Embryonic facial prominence (tissue), 1 donor: ENCODE data around the gene DNAH14.
"Not testable (repeated sequence)": the region's sequence is repeated elsewhere in the genome, so short reads cannot be mapped to it uniquely, and the experiment has no call there.

Source experiments
- DNase-seq: peaks from one replicate; pipeline ENCODE4 v3.0.0-alpha.2; 2016; ENCODE audit errors: extremely low spot score

DNAH14 gene

DNA sequence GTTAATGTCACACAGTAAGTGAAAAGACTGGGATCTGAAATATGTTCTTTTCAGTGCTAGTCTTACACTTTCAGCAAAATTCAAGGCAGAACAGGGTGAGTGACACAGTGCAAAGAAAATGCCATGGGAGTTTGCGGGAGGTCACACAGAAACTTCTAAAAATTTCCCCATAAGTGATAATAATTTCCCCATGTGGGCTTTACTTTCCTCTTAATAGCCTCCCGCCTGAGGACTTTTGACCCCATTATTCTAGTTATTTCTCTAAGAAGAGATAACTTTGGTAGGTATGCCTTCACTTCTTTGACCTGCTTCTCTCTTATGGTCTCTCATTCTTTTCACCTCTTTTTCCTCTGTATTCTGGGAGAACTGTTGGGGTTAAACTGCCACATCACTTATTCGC, 8.1 kb upstream of the DNAH14 start:
- no peak for DNase-seq

DNA sequence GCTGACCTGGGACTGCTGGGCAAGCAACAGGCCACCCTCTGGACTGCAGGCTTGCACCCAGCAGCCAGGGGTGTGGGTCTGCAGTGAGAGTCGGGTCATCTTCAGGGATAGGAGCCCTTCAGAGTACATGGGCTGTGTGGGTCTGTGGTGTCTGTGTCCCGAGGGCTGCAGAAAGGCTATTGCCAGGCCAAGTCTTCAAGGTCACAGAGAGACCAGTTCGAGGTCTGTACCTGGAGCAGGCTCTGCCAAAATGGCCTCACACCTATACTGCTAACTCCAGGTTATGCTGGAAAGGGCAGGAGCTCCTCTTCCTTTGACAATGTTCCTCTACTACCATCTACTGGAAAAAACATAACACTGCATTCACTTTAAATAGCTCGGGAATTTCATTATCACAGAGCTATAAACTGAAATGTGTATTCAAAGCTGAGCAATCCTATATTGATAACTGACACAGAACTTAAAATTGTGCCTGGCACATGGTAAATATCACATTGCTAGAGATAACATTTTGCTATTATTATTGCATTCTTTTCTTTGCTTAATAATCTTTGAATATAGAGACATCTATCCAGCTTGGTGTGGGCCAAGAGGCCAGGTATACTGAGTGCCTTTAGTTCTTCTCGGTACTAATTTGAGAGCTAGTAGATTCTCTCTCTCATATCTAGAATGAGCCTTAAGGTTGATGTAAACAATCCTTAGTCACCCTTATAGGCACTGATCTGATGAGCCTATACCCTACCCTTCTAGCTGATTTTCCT, 6.9 kb upstream of the DNAH14 start:
- DNase-seq: no peak

DNA sequence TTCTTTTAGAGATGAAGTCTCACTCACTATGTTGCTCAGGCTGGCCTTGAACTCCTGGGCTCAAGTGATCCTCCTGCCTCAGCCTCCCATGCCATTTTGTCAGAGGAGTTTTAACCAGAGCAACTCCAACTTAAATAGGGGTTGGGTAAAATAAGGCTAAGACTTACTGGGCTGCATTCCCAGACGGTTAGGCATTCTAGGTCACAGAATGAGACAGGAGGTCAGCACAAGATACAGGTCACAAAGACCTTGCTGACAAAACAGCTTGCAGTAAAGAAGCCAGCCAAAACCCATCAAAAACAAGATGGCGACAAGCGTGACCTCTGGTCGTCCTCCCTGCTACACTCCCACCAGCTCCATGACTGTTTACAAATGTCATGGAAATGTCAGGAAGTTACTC, 5.7 kb upstream of the DNAH14 start:
- DNase-seq: no peak

DNA sequence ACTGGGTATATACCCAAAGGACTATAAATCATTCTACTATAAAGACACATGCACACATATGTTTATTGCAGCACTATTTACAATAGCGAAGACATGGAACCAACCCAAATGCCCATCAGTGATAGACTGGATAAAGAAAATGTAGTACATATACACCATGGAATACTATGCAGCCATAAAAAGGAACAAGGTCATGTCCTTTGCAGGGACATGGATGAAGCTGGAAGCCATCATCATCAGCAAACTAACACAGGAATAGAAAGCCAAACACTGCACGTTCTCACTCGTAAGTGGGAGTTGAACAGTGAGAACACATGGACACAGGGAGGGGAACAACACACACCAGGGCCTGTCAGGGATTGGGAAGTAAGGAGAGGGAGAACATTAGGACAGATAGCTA, 1.8 kb upstream of the DNAH14 start:
- not testable (repeated sequence) for DNase-seq

DNA sequence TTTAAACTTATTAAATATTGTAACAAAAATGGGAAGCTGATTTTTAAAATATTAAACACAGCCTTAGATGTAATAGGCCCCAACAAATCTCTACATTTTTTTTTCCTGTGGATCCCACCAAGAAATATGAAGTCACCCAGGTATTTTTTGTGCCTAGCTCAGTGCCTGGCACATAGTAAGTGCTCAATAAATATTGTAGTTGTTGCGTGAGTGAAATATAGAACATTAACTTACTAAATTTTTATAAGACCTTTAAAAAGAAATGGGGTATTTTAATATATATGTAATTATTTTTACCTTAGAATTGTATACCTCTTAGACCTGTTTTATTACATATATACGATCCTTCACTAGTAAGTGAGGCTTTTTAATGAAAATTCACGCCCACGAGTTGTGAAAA, 569 bp upstream of the DNAH14 start:
- no peak for DNase-seq

DNA sequence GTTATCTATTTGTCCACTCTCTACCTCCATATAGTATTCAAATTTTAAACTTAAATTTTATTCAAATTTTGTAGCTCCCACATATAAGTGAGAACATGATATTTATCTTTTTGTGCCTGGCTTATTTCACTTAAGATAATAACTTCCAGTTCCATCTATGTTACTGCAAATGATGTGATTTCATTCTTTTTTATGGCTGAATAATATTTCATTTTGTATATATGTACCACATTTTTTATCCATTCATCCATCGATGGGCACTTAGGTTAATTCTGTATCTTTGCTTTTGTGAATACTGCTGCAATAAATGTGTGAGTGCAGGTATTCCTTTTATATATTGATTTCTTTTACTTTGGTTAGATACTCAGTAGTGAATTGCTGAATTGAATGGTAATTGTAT, 2.1 kb downstream of the DNAH14 start:
- no peak for DNase-seq

DNA sequence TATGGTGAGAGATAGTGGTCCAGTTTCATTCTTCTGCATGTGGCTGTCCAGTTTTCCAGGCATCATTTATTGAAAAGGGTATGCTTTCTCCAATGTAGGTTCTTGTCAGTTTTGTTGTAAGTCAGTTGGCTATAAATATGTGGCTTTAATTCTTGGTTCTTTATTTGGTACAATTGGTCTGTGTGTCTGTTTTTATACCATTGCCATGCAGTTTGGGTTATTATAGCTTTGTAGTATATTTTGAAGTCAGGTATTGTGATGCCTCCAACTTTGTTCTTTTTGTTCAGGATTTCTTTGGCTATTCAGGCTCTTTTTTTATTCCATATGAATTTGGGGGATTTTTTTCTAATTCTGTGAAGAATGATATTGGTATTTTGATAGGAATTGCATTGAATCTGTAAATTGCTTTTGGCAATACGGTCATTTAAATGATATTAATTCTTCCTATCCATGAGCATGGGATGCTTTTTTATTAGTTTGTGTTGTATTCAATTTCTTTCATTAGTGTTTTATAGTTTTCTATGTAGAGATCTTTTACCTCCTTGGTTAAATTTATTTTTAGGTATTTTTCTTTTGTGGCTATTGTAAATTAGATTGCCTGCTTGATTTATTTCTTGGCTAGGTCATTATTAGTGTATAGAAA, 3.3 kb downstream of the DNAH14 start:
- no peak for DNase-seq

DNA sequence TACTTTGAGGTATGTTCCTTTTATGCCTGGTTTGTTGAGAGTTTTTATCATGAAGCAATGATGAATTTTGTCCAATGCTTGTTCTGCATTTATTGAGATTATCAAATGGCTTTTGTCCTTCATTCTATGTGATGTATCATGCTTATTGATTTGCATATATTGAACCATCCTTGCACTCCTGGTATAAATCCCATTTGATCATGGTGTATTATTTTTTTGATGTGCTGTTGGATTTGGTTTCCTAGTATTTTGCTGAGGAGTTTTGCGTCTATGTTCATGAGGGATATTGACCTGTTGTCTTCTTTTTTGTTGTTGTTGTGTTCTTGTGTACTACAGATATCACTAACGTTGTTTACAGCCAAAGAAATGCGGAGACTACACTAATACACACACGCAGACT, 4.1 kb downstream of the DNAH14 start:
- DNase-seq: no peak

DNA sequence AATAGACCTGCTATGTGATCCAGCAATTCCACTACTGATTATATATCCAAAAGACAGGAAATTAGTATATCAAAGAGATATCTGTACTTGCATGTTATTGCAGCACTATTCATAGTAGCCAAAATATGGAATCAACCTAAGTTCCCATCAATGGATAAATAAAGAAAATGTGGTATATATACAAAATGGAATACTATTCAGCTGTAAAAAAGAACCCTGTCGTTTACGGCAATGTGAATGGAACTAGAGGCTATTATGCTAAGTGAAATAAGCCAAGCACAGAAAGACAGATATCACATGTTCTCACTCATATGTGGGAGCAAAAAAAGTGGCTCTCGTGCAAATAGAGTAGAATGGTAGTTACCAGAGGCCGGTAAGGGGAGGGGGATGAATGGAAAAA, 9.2 kb downstream of the DNAH14 start:
- no peak for DNase-seq

DNA sequence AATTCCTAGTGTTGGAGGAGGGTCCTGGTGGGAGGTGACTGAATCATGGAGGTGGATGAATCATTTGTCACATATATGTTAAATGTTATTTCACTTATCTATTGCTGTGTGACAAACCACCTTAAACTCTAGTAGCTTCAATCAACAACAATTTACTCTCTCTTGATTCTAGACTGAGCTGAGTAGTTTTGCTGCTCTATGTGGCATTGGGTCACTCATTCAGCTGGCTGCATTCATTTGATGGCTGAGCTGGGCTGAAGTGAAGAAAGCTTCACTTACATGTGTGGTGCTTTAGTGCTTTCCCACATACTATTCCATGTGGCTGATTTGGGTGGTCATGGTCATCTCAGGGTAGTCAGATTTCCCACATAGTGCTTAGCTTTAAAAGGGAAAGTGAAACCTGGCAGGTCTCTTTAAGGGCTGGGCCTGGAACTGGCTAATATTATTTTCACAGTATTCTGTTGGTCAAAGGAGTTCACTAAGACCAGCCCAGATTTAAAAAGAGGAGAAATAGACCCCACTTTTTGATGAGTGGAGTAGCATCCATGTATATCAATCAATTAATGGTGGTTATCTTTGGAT, 10.5 kb downstream of the DNAH14 start:
- DNase-seq: no peak

DNA sequence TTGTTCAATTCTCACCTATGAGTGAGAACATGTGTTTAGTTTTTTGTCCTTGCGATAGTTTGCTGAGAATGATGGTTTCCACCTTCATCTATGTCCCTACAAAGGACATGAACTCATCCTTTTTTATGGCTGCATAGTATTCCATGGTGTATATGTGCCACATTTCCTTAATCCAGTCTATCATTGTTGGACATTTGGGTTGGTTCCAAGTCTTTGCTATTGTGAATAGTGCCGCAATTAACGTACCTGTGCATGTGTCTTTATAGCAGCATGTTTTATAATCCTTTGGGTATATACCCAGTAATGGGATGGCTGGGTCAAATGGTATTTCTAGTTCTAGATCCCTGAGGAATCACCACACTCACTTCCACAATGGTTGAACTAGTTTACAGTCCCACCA, 11.3 kb downstream of the DNAH14 start:
- DNase-seq: not testable (repeated sequence)

DNA sequence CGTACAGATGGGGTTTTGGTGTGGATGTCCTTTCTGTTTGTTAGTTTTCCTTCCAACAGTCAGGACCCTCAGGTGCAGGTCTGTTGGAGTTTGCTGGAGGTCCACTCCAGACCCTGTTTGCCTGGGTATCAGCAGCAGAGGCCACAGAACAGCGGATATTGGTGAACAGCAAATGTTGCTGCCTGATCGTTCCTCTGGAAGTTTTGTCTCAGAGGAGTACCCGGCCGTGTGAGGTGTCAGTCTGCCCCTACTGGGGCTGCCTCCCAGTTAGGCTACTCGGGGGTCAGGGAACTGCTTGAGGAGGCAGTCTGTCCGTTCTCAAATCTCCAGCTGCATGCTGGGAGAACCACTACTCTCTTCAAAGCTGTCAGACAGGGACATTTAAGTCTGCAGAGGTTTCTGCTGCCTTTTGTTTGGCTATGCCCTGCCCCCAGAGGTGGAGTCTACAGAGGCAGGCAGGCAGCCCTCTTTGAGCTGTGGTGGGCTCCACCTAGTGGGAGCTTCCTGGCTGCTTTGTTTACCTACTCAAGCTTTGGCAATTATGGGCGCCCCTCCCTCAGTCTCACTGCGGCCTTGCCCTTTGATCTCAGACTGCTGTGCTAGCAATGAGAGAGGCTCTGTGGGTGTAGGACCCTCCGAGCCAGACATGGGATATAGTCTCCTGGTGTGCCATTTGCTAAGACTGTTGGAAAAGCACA, 16.3 kb downstream of the DNAH14 start:
- DNase-seq: not testable (repeated sequence)

DNA sequence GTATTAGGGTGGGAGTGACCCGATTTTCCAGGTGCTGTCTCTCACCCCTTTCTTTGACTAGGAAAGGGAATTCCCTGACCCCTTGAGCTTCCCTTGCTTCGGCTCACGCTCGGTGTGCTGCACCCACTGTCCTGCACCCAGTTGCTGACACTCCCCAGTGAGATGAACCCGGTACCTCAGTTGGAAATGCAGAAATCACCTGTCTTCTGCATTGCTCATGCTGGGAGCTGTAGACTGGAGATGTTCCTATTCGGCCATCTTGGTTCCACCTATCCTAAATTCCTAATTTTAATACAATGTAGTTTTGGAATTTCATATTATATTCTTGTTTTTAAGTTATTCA, 16.8 kb downstream of the DNAH14 start:
- DNase-seq: not testable (repeated sequence)

DNA sequence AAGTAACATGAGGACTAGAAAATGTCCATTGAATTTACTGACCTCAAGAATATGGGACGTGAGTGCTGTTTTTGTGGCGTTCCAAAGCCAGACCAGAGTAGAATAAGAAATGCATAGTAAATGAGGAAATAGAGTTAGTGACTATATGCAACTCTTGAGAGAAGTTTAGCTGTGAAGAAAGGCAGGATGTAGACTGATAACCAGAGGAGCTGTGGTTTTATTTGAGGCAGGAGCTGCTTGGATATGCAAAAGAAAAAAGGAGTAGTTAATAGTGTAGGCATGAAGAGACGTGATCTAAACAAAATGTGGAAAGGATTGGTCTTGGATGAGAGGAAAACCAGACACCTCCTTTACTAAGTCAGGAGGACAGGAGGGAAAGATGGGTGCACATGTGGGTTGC, 28.2 kb downstream of the DNAH14 start:
- DNase-seq: no peak

DNA sequence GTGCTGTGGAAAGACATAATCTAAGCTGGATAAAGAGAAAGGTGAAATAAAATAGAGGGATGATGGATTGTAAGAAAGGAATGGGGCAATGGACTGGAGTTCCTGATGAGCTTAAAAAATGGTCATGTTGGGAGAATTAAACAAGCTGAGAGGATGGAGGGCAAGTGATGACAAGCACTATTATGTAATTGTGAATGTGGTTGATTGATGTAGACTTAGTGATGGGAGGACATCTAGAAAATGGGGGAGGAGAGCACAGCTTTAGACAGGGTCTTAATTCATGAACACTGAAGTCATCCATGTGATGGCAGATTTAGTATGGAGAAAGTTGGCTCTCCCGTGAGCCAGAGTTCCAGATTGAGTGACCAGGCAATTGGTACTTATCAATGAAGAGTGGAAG, 29.0 kb downstream of the DNAH14 start:
- DNase-seq: no peak

DNA sequence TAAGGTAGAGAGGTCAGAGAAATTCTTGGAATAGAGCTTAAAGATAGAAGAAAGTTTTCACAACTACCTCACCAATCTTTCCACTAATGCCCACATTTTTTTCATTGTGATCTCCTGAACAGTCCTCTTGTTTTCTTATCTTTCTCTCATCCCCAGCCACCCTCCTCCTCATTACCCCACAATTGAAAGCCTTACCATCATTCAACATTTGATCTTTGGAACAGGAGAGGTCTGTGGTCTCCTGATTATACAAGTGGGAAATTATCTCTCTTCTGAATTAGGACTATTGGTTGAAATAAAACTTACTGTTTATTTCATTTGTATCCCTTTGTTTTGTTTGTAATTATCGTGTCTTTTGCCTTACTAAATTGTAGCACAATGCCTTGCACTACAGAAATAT, 29.6 kb downstream of the DNAH14 start:
- no peak for DNase-seq

DNA sequence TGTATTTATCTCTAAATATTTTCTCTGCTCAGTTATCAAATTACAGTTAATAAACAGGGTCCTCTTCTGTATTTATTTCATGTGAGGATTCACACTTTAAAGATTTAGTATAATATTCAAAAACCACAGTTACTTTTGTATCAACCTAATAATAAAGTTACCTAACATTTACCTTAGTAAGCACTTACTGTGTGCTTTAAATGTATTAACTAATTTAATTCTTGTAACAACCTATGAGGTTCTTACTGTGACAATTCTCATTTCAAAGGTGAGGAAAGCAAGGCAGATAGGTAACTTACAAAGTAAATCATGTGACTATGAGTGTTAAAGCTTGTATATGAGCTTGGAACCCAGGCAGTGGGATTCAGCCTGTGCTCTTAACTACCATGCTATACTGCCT, 30.2 kb downstream of the DNAH14 start:
- no peak for DNase-seq

DNA sequence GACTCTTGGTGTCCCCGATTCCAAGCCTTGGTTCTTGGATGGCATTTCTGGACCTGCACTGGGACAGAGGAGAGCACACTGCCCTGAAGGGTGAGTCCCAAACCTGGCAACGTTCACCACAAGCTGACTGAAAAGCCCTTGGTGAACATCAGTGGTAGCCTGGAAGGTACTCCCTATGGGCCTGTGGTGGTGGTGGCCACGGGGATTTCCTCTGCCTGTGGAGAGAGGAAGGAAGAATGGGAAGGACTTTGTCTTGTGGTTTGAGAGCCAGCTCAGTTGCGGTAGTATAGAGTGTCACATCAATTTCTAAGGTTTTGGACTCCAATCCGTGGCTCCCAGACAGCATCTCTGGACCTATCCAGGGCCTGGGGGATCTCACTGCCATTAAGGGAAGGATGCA, 50.7 kb downstream of the DNAH14 start:
- DNase-seq: no peak

DNA sequence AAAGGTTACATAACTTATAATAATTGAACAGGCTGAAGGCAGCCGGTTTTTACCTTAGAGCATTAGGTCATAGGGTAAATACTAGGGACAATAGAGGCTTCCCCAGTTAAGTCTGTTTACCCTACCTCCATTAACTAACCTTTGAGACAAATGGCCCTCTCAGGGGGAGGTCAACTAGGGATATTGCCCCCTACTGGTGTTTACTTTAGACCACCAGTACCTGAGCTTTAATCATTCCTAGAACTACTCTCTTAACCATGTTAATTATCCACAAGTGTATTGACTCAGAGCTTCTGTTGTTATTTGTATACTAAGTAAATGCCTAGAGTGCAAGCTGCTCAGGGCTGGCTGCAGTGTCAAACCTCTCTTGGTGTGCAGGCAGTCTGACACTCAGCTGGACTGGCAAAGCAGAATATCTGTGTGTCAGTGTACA, 52.5 kb downstream of the DNAH14 start:
- not testable (repeated sequence) for DNase-seq

DNA sequence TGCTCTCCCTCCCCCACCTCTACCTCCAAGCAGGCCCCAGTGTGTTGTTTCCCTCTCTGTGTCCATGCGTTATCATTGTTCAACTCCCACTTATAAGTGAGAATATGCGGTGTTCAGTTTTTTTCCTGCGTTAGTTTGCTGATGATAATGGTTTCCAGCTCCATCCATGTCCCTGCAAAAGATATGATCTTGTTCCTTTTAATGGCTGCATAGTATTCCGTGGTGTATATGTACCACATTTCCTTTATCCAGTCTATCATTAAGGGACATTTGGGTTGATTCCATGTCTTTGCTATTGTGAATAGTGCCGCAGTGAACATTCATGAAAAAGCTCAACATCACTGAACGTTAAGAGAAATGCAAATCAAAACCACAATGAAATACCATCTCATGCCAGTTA, 58.6 kb downstream of the DNAH14 start:
- DNase-seq: no peak

DNA sequence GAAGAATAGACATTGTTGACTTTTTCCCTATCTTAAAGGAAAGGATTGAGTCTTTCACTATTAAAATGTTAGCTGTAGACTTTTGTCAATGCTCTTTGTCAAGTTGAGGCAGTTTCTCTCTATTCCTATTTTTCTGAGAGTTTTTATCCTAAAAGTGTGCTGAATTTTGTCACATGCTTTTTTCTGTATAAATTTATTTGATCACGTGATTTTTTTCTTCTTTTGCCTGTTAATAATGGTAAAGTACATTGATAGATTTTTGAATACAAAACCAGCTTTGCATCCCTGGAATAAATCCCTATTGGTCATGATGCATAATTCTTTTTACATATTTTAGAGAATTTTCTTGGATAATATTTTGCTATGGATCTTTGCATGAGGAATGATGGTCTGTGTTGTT, 60.1 kb downstream of the DNAH14 start:
- no peak for DNase-seq

DNA sequence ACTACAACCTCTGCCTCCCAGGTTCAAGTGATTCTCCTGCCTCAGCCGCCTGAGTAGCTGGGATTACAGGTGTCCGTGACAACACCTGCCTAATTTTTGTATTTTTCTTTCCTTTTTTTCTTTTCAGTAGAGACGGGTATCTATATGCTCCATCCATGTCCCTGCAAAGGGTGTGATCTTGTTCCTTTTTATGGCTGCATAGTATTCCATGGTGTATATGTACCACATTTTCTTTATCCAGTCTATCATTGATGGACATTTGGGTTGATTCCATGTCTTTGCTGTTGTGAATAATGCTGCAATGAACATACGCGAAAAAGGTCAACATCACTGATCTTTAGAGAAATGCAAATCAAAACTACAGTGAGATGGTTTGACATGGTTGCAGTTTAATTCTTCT, 62.1 kb downstream of the DNAH14 start:
- not testable (repeated sequence) for DNase-seq

DNA sequence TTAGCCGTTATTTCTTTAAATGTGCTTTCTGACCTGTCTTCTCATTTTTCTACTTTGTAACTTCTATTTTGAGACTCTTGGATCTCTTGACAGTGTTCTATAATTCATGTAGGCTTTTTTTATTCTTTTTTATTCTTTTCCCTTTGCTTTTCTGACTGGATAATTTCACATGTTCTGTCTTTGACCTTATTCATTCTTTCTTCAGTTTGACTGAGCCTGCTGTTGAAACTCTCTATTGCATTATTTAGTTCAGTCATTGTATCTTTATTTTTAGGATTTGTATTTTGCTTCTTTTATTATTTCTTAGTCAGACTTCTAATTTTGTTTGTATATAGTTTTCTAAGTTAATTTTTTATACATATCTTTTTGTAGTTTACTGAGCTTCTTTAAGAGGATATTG, 66.1 kb downstream of the DNAH14 start:
- no peak for DNase-seq
